GM23338 (cell line): ENCODE data around the gene TBC1D9B. TPM values are rescaled to one million over a fixed set of nuclear protein-coding genes. Genes with fewer than 3 reads are reported as not detected.

Experiments used
- ATAC-seq: fragments of 200-7000 bp; cut with Tn5 transposase; 3 replicates; pipeline ENCODE4 v1.9.1; 2020
- DNase-seq: peaks from one replicate; pipeline ENCODE4 v3.0.0-alpha.2; 2015; ENCODE audit warnings: low spot score
- H2AFZ ChIP-seq: fragments of 200-600 bp; sonication (generic); 2 replicates; pipeline ENCODE4 v1.8.0; 2016; ENCODE audit warnings: antibody characterized with exemption, mild to moderate bottlenecking, moderate library complexity
- H3F3A ChIP-seq: fragments of 200-600 bp; sonication (generic); replicated peaks from 2 replicates; pipeline ENCODE4 v1.8.0; 2017; ENCODE audit warnings: antibody characterized with exemption, mixed run types, low read depth
- H3K27ac ChIP-seq: fragments of 200-600 bp; sonication (generic); 2 replicates; pipeline ENCODE4 v1.6.1; 2016; ENCODE audit warnings: low read depth
- H3K27me3 ChIP-seq: fragments of 200-600 bp; sonication (generic); 2 replicates; pipeline ENCODE4 v1.8.0; 2016; ENCODE audit warnings: mild to moderate bottlenecking, mixed run types, moderate library complexity; ENCODE audit not compliant: insufficient read depth
- H3K36me3 ChIP-seq: fragments of 200-600 bp; sonication (generic); 2 replicates; pipeline ENCODE4 v1.8.0; 2016; ENCODE audit warnings: mild to moderate bottlenecking; ENCODE audit not compliant: insufficient read depth
- H3K4me1 ChIP-seq: fragments of 200-600 bp; sonication (generic); 2 replicates; pipeline ENCODE4 v1.8.0; 2016; ENCODE audit warnings: mild to moderate bottlenecking, moderate library complexity; ENCODE audit not compliant: insufficient read depth
- H3K4me2 ChIP-seq: fragments of 200-600 bp; sonication (generic); 2 replicates; pipeline ENCODE4 v1.7.1; 2017; ENCODE audit warnings: mixed run types
- H3K4me3 ChIP-seq: fragments of 200-600 bp; sonication (generic); 2 replicates; pipeline ENCODE4 v1.6.1; 2016; ENCODE audit warnings: mixed run types
- H3K79me2 ChIP-seq: fragments of 200-600 bp; sonication (generic); replicated peaks from 2 replicates; pipeline ENCODE4 v1.8.0; 2017; ENCODE audit warnings: mild to moderate bottlenecking; ENCODE audit not compliant: insufficient read depth
- H3K9me2 ChIP-seq: fragments of 200-600 bp; sonication (generic); 2 replicates; pipeline ENCODE4 v1.8.0; 2017; ENCODE audit not compliant: insufficient read depth
- H4K20me1 ChIP-seq: fragments of 200-600 bp; sonication (generic); replicated peaks from 2 replicates; pipeline ENCODE4 v1.8.0; 2017; ENCODE audit warnings: mild to moderate bottlenecking; ENCODE audit not compliant: insufficient read depth
- H3K27ac Mint-ChIP-seq: 2 replicates; pipeline ENCODE4 v1.8.0; 2020; ENCODE audit warnings: inconsistent platforms, mild to moderate bottlenecking, moderate library complexity, mixed read lengths
- H3K27me3 Mint-ChIP-seq: 3 replicates; pipeline ENCODE4 v1.8.0; 2022; ENCODE audit warnings: low read depth, mild to moderate bottlenecking, moderate library complexity, mixed read lengths, inconsistent platforms; ENCODE audit not compliant: insufficient read depth, poor library complexity
- H3K36me3 Mint-ChIP-seq: 3 replicates; pipeline ENCODE4 v1.8.0; 2021; ENCODE audit warnings: low read depth, mild to moderate bottlenecking, inconsistent platforms, moderate library complexity, mixed read lengths
- H3K4me1 Mint-ChIP-seq: 3 replicates; pipeline ENCODE4 v1.8.0; 2020; ENCODE audit warnings: mild to moderate bottlenecking, inconsistent platforms, mixed read lengths
- H3K4me3 Mint-ChIP-seq: 3 replicates; pipeline ENCODE4 v1.8.0; 2021; ENCODE audit warnings: moderate library complexity, mild to moderate bottlenecking, inconsistent platforms, mixed read lengths
- H3K9me3 Mint-ChIP-seq: 3 replicates; pipeline ENCODE4 v1.8.0; 2020; ENCODE audit warnings: moderate library complexity, mild to moderate bottlenecking, inconsistent platforms, mixed read lengths
- EZH2 ChIP-seq: fragments of 200-600 bp; sonication (generic); IDR thresholded peaks from one replicate; pipeline ENCODE4 v1.8.0; 2017; ENCODE audit warnings: antibody characterized with exemption, mild to moderate bottlenecking, low read depth; ENCODE audit not compliant: unreplicated experiment
- EZH2phosphoT487 ChIP-seq: fragments of 200-600 bp; sonication (generic); IDR thresholded peaks from one replicate; pipeline ENCODE4 v1.8.1; 2018; ENCODE audit warnings: antibody characterized with exemption; ENCODE audit not compliant: unreplicated experiment
- JUNB ChIP-seq: IDR thresholded peaks from one replicate; pipeline ENCODE4 v1.6.1; 2016; ENCODE audit warnings: antibody characterized with exemption; ENCODE audit not compliant: unreplicated experiment
- NANOG ChIP-seq: IDR thresholded peaks from 2 replicates; pipeline ENCODE4 v1.6.1; 2016; ENCODE audit warnings: antibody characterized with exemption, borderline replicate concordance
- POLR2AphosphoS5 ChIP-seq: IDR thresholded peaks from 2 replicates; pipeline ENCODE4 v1.6.1; 2016; ENCODE audit warnings: antibody characterized with exemption, low read depth
- STAT1 ChIP-seq: IDR thresholded peaks from one replicate; pipeline ENCODE4 v1.6.1; 2016; ENCODE audit warnings: antibody characterized with exemption; ENCODE audit not compliant: unreplicated experiment
- ZNF114 ChIP-seq: fragments of 250-450 bp; sonication (Bioruptor Pico); IDR thresholded peaks from 2 replicates; pipeline ENCODE4 v1.5.0; 2020; ENCODE audit warnings: mild to moderate bottlenecking, moderate library complexity
- ZNF331 ChIP-seq: fragments of 250-450 bp; sonication (Bioruptor Pico); IDR thresholded peaks from 2 replicates; pipeline ENCODE4 v1.5.0; 2020; ENCODE audit warnings: low read depth, mild to moderate bottlenecking, moderate library complexity
- polyA plus RNA-seq: library from polyadenylated mRNA; unstranded; fragments of >200 nt; fragmentation: Nextera tagmentation; extraction: Ambion mirVana; gene quantifications from 2 replicates; pipeline ENCODE4 v1.2.1, GENCODE V29; 2016
- total RNA-seq: library from RNA; depleted of rRNA; stranded (reverse); fragments of >200 nt; shearing (Covaris generic); gene quantifications from 2 replicates; pipeline ENCODE4 v1.2.3, GENCODE V29; 2014
- TF ChIP-seq, protein P1 (sequence below): IDR thresholded peaks from 2 replicates; pipeline ENCODE4 v1.6.1; 2016; ENCODE audit warnings: antibody characterized with exemption
- TF ChIP-seq, protein P2 (sequence below): IDR thresholded peaks from one replicate; pipeline ENCODE4 v1.6.1; 2018; ENCODE audit warnings: antibody characterized with exemption; ENCODE audit not compliant: unreplicated experiment

Gene TBC1D9B
- total and polyA plus RNA-seq, 2 experiments from 2014 or later = 19.0 to 38.0 TPM

DNA sequence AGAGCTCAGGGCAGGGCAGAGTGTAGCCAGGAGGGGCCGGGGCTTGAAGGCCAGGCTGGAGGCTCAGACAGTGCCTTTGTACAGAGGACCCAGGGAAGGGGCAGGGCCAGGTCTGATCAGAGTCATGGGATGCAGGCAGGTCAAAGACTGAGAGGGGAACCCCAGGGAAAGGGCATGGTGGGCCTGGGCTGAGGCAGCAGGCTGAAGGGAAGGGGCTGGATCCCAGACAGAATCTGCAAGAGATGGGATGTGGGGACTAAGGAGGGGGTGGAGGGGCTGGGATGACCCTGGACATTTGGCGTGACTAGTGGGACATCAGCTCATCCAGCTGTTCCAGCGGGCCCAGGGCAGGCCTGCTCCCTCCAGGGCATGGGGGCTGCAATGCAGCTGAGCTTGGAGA lies 33.6 kb downstream of the TBC1D9B start:
- no peak overlapping the region for H2AFZ ChIP-seq
- ATAC-seq = no peak
- 0 out of 3 replicates have a peak, but pooled peaks cover 2% of the 10 kb centered on the region for H3K4me1 Mint-ChIP-seq

DNA sequence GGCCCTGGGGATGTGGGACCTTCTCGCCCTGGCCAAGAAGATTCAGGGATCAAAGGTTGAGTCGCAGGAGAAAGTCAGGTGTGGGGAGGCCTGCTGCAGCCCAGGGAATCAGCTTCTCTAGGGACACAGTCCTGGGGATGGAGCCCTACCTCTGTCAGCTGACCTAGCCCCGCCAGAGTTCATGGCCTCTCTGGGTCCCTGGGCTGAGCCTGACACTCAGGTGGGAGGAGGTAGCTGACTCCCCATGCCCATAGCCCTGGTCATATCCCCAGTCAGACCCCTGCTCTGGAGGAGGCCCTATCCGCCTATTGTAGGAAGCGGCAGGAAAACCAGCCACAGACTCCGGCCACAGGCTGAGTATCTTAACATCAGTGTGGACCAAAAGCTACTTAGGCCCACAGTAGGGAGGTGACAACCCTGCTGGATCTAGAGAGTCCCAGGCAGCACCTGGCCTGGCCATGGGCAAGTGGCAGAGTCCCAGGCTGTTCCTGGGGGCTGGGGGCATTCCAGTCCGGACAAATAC lies 34.0 kb downstream of the TBC1D9B start:
- Mint-ChIP-seq H3K4me1 (0 out of 3 replicates have a peak, but pooled peaks cover 2% of the 10 kb centered on the region), H3K9me3 (no peaks in the 10 kb centered on the region), H3K27me3 (peaks cover 1% of the 10 kb centered on the region), H3K4me3 (no peak overlapping the region), H3K36me3 (peaks cover 25% of the 10 kb centered on the region), H3K27ac (no peak overlapping the region)
- Histone ChIP-seq H3K9me2 (no peaks in the 10 kb centered on the region), H3K4me1 (no peaks in the 10 kb centered on the region), H3K27me3 (no peaks in the 10 kb centered on the region), H3K4me2 (no peak overlapping the region), H3K27ac (no peak overlapping the region), H3F3A (peaks cover 8% of the 10 kb centered on the region; the same call in 1 of the 2 replicates), H3K36me3 (no peaks in the 10 kb centered on the region), H3K79me2 (no peaks in the 10 kb centered on the region), H2AFZ (no peak overlapping the region), H4K20me1 (no peaks in the 10 kb centered on the region; the same call in 1 of the 2 replicates), H3K4me3 (no peak overlapping the region)
- TF ChIP-seq, protein P1, sequence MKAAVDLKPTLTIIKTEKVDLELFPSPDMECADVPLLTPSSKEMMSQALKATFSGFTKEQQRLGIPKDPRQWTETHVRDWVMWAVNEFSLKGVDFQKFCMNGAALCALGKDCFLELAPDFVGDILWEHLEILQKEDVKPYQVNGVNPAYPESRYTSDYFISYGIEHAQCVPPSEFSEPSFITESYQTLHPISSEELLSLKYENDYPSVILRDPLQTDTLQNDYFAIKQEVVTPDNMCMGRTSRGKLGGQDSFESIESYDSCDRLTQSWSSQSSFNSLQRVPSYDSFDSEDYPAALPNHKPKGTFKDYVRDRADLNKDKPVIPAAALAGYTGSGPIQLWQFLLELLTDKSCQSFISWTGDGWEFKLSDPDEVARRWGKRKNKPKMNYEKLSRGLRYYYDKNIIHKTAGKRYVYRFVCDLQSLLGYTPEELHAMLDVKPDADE = no peak
- DNase-seq (no peak), ATAC-seq (no peak)

More for the DNA sequence above, 33.6 kb downstream of the TBC1D9B start:
- H3K4me3 ChIP-seq = no peak overlapping the region
- no peaks in the 10 kb centered on the region; the same call in 1 of the 2 replicates for H4K20me1 ChIP-seq
- H3K4me2 ChIP-seq = no peak overlapping the region
- peaks cover 25% of the 10 kb centered on the region for H3K36me3 Mint-ChIP-seq
- no peaks in the 10 kb centered on the region for H3K27me3 ChIP-seq
- no peak overlapping the region for H3K4me3 Mint-ChIP-seq
- TF ChIP-seq NANOG (no peak), JUNB (no peak), POLR2AphosphoS5 (no peak), STAT1 (no peak), EZH2phosphoT487 (no peak)
- H3K9me2 ChIP-seq = no peaks in the 10 kb centered on the region
- H3K27ac ChIP-seq = no peak overlapping the region
- peaks cover 8% of the 10 kb centered on the region; the same call in 1 of the 2 replicates for H3F3A ChIP-seq
- peaks cover under 1% of the 10 kb centered on the region for H3K27me3 Mint-ChIP-seq
- no peaks in the 10 kb centered on the region for H3K4me1 ChIP-seq
- DNase-seq = no peak
- H3K9me3 Mint-ChIP-seq = no peaks in the 10 kb centered on the region
- no peak overlapping the region for H3K27ac Mint-ChIP-seq
- no peaks in the 10 kb centered on the region for H3K79me2 ChIP-seq
- no peaks in the 10 kb centered on the region for H3K36me3 ChIP-seq

DNA sequence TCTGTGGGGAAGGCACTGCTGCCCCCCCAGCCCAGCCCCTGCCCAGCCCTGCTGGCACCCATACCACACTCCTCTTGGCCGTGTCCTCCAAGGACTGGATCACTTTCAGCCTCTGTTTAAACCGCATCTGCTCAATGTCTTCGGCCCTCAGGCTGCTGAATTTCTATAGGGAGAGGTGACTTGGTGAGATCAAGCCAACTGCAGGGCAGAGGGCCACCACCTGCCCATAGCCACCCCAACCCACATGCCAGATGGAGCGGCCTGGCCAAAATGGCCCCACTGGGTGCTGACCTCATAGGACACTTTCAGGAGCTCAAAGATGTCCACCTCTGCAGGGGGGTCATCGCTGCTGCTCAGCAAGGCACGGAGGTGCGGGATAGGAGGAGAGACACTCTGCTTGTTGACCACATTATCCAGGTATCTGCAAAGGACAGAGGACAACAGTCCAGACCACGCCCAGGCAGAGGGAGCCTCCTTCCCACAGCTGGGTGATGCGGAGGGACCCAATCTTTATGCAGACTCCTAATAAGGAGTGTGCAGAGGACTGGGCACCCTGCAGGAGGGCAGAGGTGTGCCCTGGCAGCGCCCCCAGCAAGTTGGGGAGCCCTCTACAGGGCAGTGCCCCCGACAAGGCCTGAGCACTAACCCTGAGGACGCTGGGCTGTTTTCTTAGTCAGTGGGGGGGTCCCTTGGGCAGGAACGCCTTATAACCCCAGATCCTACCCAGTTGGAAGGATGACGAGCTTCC lies 34.7 kb downstream of the TBC1D9B start:
- DNase-seq (no peak), ATAC-seq (no peak)
- Histone ChIP-seq H3F3A (peaks cover 8% of the 10 kb centered on the region; the same call in 1 of the 2 replicates), H3K4me3 (no peak overlapping the region), H3K27ac (no peak overlapping the region), H3K27me3 (no peaks in the 10 kb centered on the region), H3K79me2 (no peaks in the 10 kb centered on the region), H3K9me2 (no peaks in the 10 kb centered on the region), H3K4me1 (no peaks in the 10 kb centered on the region), H3K4me2 (no peak overlapping the region), H4K20me1 (no peaks in the 10 kb centered on the region; the same call in 1 of the 2 replicates), H3K36me3 (no peaks in the 10 kb centered on the region), H2AFZ (no peak overlapping the region)
- H3K4me1 Mint-ChIP-seq = peaks cover 2% of the 10 kb centered on the region; the same call in 1 of the 3 replicates
- no peaks in the 10 kb centered on the region for H3K9me3 Mint-ChIP-seq
- H3K27ac Mint-ChIP-seq = no peak overlapping the region
- no peak overlapping the region for H3K4me3 Mint-ChIP-seq
- H3K36me3 Mint-ChIP-seq = peaks cover 27% of the 10 kb centered on the region
- TF ChIP-seq EZH2phosphoT487 (no peak), POLR2AphosphoS5 (no peak), ZNF331 (no peak), NANOG (no peak), JUNB (no peak), ZNF114 (no peak), EZH2 (no peak)
- TF ChIP-seq, protein P1 = no peak
- TF ChIP-seq, protein P2, sequence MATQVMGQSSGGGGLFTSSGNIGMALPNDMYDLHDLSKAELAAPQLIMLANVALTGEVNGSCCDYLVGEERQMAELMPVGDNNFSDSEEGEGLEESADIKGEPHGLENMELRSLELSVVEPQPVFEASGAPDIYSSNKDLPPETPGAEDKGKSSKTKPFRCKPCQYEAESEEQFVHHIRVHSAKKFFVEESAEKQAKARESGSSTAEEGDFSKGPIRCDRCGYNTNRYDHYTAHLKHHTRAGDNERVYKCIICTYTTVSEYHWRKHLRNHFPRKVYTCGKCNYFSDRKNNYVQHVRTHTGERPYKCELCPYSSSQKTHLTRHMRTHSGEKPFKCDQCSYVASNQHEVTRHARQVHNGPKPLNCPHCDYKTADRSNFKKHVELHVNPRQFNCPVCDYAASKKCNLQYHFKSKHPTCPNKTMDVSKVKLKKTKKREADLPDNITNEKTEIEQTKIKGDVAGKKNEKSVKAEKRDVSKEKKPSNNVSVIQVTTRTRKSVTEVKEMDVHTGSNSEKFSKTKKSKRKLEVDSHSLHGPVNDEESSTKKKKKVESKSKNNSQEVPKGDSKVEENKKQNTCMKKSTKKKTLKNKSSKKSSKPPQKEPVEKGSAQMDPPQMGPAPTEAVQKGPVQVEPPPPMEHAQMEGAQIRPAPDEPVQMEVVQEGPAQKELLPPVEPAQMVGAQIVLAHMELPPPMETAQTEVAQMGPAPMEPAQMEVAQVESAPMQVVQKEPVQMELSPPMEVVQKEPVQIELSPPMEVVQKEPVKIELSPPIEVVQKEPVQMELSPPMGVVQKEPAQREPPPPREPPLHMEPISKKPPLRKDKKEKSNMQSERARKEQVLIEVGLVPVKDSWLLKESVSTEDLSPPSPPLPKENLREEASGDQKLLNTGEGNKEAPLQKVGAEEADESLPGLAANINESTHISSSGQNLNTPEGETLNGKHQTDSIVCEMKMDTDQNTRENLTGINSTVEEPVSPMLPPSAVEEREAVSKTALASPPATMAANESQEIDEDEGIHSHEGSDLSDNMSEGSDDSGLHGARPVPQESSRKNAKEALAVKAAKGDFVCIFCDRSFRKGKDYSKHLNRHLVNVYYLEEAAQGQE = no peak
- peaks cover 1% of the 10 kb centered on the region for H3K27me3 Mint-ChIP-seq
